ENCODE measurements around the gene SUFU. TPM values are rescaled to one million over a fixed set of nuclear protein-coding genes. Genes with fewer than 3 reads are reported as not detected.

SUFU gene
- total RNA-seq, 4 donors from 2014 or later, result 5.3 to 10.0 (median 8.6) TPM

DNA sequence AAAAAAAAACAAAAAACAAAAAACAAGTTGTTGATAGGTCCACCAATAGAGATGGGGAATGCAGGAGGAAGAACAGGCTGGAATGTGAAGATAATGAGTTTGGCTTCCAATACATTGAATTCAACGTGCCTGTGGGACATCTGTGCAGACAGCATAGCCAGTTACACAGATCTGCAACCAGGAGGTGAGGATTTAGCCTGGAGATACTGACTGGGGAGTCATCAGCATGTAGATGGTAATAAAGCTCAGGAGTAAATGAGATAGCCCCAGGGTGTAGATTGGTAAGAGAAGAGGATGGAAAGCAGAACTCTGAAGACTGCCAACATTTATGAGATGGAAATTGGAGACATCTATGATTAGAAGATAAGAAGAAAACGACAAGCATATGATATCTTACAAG lies 135.8 kb downstream of the SUFU start:
- ATAC-seq, result no peak
- no peak for TF ChIP-seq POLR2A (IDR thresholded peaks at IDR 0.05)
- no peak for TF ChIP-seq POLR2AphosphoS5 (IDR thresholded peaks at IDR 0.05)
- TF ChIP-seq, protein P1, sequence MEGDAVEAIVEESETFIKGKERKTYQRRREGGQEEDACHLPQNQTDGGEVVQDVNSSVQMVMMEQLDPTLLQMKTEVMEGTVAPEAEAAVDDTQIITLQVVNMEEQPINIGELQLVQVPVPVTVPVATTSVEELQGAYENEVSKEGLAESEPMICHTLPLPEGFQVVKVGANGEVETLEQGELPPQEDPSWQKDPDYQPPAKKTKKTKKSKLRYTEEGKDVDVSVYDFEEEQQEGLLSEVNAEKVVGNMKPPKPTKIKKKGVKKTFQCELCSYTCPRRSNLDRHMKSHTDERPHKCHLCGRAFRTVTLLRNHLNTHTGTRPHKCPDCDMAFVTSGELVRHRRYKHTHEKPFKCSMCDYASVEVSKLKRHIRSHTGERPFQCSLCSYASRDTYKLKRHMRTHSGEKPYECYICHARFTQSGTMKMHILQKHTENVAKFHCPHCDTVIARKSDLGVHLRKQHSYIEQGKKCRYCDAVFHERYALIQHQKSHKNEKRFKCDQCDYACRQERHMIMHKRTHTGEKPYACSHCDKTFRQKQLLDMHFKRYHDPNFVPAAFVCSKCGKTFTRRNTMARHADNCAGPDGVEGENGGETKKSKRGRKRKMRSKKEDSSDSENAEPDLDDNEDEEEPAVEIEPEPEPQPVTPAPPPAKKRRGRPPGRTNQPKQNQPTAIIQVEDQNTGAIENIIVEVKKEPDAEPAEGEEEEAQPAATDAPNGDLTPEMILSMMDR (IDR thresholded peaks at IDR 0.05), result no peak
- no peak for TF ChIP-seq EP300 (IDR thresholded peaks at IDR 0.05)
- H3K27ac ChIP-seq, result no peak overlapping the region
- H3K36me3 ChIP-seq, result no peaks in the 10 kb centered on the region
- H3K27me3 ChIP-seq, result no peaks in the 10 kb centered on the region
- H3K4me3 ChIP-seq, result no peak overlapping the region
- no peaks in the 10 kb centered on the region for H3K9me3 ChIP-seq
- 17 to 44% methylated on average over 2 of the region's 2 CpGs for WGBS, 2 donors (ENCODE audit: low coverage in 1 of 2)
- peaks cover 0 to 17% (median 0%) of the 10 kb centered on the region in 3 donors for H3K4me1 ChIP-seq

DNA sequence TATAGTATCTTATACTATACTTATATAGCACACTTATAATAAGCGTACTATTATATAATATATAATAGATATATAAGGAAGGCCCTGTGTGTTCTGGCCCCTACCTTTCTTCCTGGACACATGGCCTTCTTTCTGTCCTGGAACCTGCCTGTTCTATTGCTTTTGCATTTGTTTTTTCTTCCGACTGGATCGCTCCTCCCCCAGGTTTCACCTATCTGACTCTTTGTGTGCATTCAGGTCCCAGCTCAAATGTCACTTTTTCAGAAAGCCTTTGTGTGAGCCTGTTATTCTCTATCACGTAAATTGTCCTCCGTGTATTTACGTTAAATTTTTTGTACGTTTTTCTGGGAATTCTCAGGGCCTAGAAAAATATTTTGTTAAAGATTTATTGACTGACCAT lies 137.6 kb downstream of the SUFU start:
- 7 to 27% methylated on average over 7 of the region's 7 CpGs for whole genome bisulfite sequencing, 2 donors (ENCODE audit: low coverage in 1 of 2)
- Histone ChIP-seq H3K4me3 (peak overlapping the region; percentile 50 to 69), H3K27ac (peak overlapping the region; percentile 86 to 99 (median 97)), H3K4me1 (peaks cover 0 to 17% (median 0%) of the 10 kb centered on the region in 3 donors), H3K27me3 (no peaks in the 10 kb centered on the region), H3K36me3 (no peaks in the 10 kb centered on the region), H3K9me3 (no peaks in the 10 kb centered on the region)
- no peak for ATAC-seq
- TF ChIP-seq EP300 (IDR thresholded peaks at IDR 0.05) (no peak), POLR2AphosphoS5 (IDR thresholded peaks at IDR 0.05) (no peak), POLR2A (IDR thresholded peaks at IDR 0.05) (no peak)
- TF ChIP-seq, protein P1 (IDR thresholded peaks at IDR 0.05), result no peak

DNA sequence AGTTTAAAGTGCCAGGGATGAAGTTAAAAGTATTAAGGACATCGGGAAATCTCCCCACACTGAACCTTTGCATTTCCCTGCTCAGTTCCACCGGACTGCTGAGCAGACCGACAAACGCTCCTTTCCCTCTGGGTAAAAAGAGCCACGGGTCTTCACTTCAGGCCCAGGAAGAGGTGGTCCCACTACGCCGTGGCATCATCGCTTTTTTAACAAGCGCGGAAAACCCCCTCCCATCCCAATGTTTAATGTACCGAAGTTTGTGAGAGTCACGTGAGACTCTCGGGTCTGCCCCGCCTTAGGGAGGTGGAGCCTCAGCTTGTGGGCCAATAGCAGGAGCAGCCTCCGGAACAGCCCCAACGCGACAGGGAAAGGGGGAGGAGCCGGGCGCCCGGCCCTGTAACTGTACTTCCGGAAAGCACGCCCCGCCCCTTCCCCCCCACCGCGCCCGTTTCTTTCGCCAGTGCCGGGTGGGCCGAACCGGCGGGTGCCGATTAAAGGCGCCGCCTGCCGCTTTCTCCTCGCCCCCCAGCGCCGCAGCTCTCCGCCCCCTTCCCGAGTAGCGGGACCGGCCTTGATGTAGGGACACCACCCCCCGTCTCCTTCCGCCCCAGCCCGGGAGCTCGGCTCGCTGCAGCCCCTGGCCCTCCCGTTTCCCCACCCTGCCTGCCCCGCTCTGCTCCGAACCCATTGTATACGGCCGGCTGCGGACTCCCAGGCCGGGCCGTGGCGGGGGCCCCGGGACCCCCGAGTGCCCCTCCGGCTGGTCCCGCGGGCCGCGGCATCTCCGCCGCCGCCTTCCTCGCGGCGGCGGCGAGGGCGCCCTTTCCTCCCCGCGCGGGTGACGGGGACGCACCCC lies 138.3 kb downstream of the SUFU start:
- ATAC-seq, result peak; percentile 73
- Histone ChIP-seq H3K4me1 (peaks cover 0 to 24% (median 2%) of the 10 kb centered on the region in 3 donors), H3K36me3 (no peaks in the 10 kb centered on the region), H3K9me3 (no peaks in the 10 kb centered on the region), H3K27me3 (no peaks in the 10 kb centered on the region), H3K27ac (peak overlapping the region; percentile 97 to 99 (median 98)), H3K4me3 (peak overlapping the region; percentile 50 to 69)
- TF ChIP-seq, protein P1 (IDR thresholded peaks at IDR 0.05), result peak in 1 of 4 experiments; percentile 16
- TF ChIP-seq EP300 (IDR thresholded peaks at IDR 0.05) (no peak), POLR2A (IDR thresholded peaks at IDR 0.05) (peak; percentile 89), POLR2AphosphoS5 (IDR thresholded peaks at IDR 0.05) (peak; percentile 86)
- 0% methylated on average over 6 to 7 of the region's 77 CpGs for WGBS, 2 donors (ENCODE audit: low coverage in 1 of 2)

DNA sequence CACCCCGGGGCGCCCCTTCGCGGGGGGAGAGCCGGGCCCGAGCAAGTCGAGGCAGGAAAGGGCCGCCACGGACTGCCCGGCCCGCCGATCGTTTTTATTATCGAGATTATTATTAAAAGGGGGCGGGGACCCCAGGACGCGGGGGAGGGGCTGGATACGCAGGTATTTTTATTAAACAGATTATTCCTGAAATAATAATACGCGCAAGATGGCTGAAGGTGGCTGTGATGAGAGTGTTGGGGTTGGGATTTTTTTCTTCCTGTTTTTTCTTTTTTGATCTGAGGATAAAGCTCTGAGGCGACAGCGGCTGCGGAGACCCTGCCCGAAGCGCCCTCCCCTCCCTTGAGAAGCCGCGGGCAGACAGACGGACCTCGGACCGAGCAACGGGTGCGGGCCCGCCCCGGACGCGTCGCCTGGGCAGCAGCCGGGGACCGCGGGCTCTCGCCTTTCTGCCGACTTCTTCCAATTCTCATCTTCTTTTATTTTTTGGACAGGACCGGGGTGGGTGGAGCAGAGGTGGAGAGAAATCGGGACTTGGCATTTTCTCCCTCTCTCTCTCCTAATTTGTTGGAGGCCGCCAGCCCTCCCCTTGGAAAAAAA lies 139.1 kb downstream of the SUFU start:
- H3K9me3 ChIP-seq, result no peaks in the 10 kb centered on the region
- H3K4me1 ChIP-seq, result peaks cover 0 to 31% (median 10%) of the 10 kb centered on the region in 3 donors
- no peaks in the 10 kb centered on the region for H3K36me3 ChIP-seq
- H3K27ac ChIP-seq, result peak overlapping the region; percentile 97 to 99 (median 98)
- no peaks in the 10 kb centered on the region for H3K27me3 ChIP-seq
- H3K4me3 ChIP-seq, result peak overlapping the region; percentile 50 to 69
- peak; percentile 4 for ATAC-seq
- TF ChIP-seq, protein P1 (IDR thresholded peaks at IDR 0.05), result no peak
- TF ChIP-seq POLR2AphosphoS5 (IDR thresholded peaks at IDR 0.05) (peak; percentile 51), EP300 (IDR thresholded peaks at IDR 0.05) (no peak), POLR2A (IDR thresholded peaks at IDR 0.05) (peak; percentile 87 to 88)
- WGBS, 2 donors (ENCODE audit: low coverage in 1 of 2), result 0 to 1% methylated on average over 5 to 13 of the region's 45 CpGs

Measured in gastroesophageal sphincter (tissue), 4 donors.